CD4-positive, alpha-beta T cell treated with Interleukin-4 for 1 hour (primary cell): Measurements from ENCODE around the gene BBS1.
"Not testable (repeated sequence)": the region's sequence is repeated elsewhere in the genome, so short reads cannot be mapped to it uniquely, and the experiment has no call there.

Experiments used
- DNase-seq, 2 donors: peaks; one replicate each; pipeline ENCODE4 v3.0.0-alpha.2; 2020 to 2022

BBS1 gene

DNA sequence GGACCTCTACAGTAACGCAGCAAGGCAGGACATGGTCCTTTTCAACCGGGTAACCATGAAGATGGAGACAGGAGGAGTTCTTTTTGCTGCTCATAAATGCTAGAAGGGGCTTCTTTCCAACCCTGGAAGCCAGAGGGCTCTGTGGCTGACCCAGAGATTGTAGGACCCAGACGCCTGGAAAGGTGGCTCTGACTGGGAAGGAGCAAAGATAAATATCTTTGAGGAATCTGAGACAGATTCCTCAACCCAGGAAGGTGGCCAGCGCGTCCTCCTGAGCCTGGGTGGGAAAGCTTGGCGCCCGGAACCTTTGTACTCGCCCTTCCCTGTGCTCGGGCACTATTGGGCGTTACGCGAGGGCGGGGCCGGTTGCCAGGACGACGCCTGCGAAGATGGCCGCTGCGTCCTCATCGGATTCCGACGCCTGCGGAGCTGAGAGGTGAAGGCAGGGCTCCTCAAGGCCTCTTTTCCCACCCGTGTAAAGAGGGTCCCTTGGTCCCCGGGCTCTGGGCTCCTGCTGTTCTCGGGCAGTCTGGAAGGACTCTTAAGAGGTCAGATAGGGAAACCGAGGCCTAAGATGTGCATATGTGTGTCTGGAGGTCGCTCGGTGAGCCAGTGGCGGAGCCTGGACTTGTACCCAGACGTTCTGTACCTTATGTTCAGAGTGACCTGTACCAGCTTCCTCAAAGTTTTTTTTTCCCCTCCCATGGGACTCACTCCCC is at the start of gene BBS1:
Gene BBS1 (plus strand): TSS at position 365 of the 719 bp plus-strand sequence. CDS start 25 bp downstream, at position 390.
- DNase-seq: peak; percentile 76 to 82

DNA sequence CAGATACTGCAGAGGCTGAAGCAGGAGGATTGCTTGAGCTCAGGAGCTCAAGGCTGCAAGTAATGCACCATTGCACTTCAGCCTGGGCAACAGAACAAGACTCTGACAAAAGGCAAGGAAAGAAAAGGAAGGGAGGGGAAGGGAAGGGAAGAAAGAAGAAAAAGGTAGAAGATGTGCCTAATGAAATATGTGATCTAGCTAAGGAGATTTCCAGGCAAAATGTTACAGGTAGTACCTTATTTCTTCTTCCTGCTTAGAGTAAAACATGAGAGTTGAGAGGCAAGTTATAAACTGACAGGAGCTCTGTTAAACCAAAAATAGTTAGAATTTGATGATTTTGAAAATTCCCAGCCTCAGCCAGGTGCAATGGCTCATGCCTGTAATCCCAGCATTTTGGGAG is 48.4 kb upstream of the BBS1 start:
- DNase-seq: no peak

DNA sequence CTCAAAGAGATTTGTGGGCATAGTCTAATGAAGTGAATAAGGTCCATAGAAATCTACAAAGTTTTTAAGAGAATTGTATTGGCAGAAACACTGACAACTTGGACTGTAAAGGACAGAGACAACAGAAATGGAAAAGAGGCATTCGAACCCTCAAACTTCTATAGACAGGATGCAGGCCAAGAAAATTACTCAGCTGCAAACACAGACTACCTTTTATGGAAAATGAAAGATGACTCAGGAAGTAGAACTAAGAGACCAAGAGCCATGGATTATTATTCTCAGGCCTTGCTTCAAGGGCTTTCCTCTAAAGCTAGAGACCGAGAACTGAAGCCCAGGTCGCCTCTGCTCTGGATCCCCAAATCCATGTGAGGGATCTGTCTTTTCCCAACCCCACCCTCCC is 47.5 kb upstream of the BBS1 start:
- no peak for DNase-seq

GRCh38 chr11:66464116-66464515 is 46.3 kb upstream of the BBS1 start:
- not testable (repeated sequence) for DNase-seq

DNA sequence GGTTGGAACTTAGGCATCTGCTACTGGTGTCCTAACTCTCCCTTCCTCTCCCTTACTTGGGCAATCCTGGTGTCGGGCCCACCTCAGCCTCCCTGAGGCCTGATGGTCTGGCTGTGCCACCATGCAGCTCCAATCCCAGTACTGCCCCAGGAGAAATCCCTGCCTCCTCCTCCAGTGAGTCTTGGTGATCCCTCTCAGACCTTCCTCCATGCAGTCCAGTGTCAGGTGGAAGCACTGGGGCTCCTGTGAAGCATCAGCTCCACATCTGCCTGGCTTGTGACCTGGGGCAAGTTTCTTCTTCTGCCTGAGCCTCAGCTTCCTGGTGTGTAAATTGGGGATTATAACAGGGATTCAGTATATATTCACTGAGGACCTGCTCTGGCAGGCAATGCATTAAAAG is 45.5 kb upstream of the BBS1 start:
- no peak for DNase-seq

DNA sequence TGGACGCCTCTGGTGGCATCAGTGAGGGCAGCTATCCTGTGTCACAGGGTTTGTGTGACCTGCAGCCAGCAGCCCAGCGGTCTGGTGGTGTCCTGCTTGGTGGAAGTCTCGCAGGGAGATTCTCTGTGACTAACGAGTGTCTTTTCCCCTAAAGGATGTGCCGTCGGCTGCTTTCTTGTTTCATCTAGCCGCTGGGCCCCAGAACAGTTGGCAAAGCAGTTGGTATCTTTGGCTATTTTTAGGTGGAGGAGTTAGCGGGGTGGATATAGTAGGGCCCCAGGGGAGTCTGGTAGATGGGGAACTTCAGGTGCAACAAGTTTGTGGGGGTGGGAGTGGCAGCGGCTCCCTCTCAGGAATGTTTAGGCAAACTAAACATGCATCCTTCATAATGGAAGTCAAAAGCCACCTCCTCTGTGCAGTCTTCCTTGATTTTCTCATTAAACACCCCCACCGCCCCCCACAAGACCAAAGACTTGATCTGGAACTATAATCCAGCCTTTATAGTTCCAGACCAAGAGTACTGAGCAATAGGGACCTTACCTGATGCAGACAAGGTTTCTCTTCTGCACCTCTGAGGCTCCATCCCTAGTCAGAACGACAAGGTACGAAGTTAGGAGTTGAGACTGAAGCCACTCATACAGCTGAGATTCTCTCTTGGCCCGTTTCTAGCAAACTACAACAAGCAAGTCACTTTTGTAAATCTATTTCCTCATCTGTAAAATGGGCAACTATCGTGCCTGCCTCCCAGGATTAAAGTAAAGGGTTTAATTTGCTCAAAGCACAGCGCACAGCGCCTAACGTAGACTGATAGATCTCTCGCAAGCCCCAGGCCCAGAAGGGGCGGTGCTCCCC is 44.8 kb upstream of the BBS1 start:
- peak in 1 of 2 donors; percentile 5 for DNase-seq

DNA sequence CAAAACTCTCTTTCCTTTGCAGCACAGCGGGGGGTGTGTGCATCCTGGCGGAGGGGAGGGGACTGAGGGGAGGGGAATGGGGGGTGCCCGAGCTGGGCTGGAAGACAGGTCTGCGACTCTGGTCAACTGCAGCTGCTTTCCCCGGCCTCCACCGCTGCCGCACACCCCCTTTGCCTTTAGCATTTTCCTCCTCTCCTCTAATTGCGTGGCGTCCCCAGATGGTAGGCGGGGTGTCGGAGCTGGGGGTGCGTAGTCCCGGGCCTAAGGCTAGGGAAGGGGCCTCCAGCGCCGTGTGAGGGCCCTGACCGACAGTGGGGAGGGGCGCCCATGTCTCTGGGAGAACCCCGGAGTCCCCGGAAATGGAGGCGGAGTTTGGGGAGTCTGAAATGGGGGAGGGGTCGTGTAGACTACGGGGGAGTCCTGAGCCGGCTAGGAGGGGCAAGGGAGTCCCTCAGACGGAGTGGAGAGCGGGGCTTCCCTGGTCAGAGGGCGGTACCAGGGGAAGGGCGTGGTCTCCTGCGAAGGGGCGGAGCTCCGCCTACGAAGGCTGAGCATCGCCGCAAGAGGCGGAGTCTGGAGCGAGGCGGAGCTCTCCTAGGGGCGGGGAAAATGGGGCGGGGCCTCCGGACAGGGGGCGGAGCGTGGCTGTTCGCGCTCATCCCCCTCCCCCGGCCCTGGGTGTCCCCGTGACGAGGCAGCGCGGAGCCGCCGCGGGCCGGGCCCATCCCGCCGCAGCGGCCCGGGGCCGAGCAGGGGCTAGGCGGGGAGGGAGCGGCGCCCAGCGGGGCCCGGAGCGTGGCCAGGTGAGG is 44.0 kb upstream of the BBS1 start, which contains the start of gene PELI3:
Gene PELI3 (plus strand): TSS at position 681 of the 809 bp plus-strand sequence. CDS start 1,224 bp downstream, outside the sequence.
- DNase-seq: peak; percentile 95 to 96

GRCh38 chr11:66467034-66467659 is 43.3 kb upstream of the BBS1 start:
- DNase-seq: peak in 1 of 2 donors; percentile 49

DNA sequence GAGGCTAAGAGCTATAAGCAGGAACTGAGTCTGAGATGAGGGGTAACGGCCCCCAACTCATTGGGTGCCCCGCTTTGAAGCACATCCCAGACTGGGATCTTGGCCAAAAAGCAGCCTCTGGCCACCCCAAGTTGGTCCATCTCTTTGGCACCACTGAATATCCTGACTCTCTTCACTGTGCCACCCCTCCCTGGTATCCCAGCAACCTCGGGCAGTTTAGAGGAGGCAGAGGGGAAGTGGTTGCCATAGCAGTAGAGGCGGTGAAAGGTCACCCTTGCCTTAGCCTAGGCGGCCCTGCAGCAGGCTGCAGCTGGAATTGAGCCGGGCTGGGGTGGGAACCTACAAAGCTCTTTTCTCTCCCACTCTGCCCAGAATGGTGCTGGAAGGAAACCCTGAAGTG is 42.7 kb upstream of the BBS1 start:
- DNase-seq: peak; percentile 30 to 55

DNA sequence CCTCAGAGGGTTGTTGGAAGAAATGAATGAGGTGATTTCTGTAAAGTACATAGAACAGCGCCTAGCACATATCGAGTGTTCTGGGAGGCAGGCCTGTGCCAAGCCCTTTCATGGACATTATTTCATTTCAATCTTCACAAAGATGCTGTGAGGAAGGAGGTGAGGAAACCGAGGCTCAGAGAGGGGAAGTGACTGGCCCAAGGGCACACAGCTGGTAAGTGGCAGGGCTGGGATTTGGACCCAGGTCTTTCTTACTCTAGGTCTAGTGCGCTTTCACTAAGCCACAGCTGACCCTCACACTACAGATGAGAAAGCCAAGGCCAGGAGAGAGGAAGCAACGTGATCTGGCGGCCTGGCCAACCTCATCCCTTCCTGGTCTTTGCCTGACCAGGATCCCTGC is 41.7 kb upstream of the BBS1 start:
- DNase-seq: no peak

- no peak for DNase-seq
Measured at GRCh38 chr11:66469441-66469840, 41.0 kb upstream of the BBS1 start.

GRCh38 chr11:66470015-66470414 is 40.4 kb upstream of the BBS1 start:
- DNase-seq: no peak

DNA sequence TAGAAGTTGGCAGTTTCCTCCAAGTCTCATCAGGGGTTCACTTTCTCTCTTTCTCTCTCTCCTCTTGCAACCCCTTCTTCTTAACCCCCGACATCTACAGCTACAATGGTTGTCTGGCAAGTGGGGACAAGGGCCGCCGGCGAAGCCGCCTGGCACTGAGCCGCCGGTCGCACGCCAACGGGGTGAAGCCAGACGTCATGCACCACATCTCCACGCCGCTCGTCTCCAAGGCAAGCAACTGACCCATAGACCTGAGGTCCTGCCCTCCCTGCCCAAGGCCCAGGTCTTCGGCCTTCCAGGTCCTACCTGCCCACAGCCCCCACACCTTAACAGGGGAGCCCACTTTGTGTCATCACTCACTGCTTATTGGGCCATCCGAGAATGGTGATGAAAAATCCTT is 39.3 kb upstream of the BBS1 start:
- DNase-seq: no peak

- no peak for DNase-seq
Measured at GRCh38 chr11:66472054-66472453, 38.4 kb upstream of the BBS1 start.

- no peak for DNase-seq
Measured at GRCh38 chr11:66473167-66473566, 37.3 kb upstream of the BBS1 start.

DNA sequence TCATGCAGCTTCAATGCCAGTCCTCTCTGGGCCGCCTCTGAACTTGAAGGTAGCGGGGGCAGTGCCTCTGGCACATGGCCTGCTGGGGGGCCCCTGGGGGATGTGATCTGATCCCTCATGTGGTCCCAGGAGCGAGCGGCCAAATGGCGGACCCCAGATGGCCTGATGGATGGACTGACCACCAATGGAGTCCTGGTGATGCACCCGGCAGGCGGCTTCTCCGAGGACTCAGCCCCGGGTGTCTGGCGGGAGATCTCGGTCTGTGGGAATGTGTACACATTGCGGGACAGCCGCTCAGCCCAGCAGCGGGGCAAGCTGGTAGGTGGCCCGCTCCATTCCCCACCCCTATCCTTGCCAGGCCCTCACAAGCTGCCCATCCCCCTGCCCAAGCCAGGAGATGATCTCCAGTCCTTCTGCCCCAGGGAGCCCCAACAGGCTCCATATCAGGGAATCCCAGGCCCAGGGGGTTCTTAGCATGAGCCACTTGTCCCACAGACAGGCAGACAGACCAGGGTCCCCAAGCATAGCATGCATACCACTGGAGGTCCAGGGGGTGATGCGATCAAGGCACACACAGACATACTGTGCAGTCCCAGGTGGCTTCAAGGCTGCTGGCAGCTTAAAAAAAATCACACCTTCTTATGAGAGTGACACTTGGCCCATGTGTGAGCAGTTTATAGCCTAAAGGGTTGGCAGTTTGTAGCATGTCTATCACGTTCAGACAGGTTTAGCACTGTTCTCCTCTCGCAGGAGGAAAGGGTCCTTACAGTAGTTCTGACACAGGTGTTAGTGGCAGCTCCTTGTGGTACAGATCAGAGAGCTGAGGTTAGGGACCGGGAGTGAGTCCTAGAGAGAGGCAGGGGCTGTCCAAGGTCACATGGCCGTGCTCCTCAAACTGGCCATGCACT is 36.6 kb upstream of the BBS1 start:
- DNase-seq: no peak

- no peak for DNase-seq
Measured at GRCh38 chr11:66475349-66476172, 34.9 kb upstream of the BBS1 start.

- no peak for DNase-seq
Measured at GRCh38 chr11:66476173-66476840, 34.1 kb upstream of the BBS1 start.

DNA sequence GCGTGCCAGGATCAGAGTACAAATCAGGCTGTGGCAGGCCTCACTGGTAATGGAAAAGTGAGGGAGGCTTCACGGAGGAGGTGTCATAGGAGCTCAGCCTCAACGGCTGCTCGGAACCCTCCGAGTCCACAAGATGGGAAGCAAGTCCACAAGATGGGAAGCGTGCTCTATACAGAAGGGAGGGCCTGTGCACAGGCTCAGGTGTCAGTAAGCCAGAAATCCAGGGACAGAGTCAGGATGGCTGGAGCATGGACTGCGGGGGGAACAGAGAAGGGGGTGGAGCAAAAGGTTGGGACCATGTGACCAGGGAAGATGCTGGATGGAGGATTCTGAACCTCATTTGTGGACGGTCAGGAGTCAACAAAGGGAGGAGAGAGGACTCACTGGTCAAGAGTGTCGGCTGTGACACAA is 33.6 kb upstream of the BBS1 start:
- no peak for DNase-seq
